ENCODE measurements around the gene CDH1. TPM values are rescaled to one million over a fixed set of nuclear protein-coding genes. Genes with fewer than 3 reads are reported as not detected.

The CDH1 gene
- total and polyA plus RNA-seq, 2 donors from 2014 or later: 47.0 to 149 TPM

DNA sequence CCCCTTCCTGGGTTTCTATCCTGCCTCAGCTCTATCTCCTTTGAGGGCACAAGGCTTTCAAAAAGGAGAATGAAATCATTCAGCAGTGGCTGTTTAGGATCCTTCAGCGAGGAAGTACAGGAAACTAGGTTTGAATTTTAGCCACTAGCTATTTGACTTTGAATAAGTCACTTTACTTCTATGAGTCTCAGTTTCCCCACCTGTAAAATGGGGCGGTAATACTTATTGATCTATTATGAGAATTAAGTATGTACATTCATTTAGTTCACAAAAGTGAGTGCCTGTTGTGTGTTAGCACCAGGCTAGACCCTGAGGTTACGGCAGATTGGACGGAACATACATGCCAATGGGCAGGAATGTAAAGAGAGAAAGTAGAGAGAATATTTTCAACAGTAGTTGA is 6.6 kb downstream of the CDH1 start:
- no peak for TF ChIP-seq CTCF (IDR thresholded peaks at IDR 0.05; ENCODE audit: borderline replicate concordance, extremely low read depth, insufficient read depth)
- no peak for FAIRE-seq
- H3K4me1 ChIP-seq (ENCODE audit: control insufficient read depth in 2 of 3, insufficient read depth in 2 of 3, low read depth in 1 of 3, low read length in 3 of 3): peaks cover 0 to 13% (median 11%) of the 10 kb centered on the region in 3 donors
- no peaks in the 10 kb centered on the region for H3K9me3 ChIP-seq (ENCODE audit: control insufficient read depth in 2 of 3, insufficient read depth in 1 of 3, low read length in 3 of 3)
- no peak for DNase-seq
- H3K9ac ChIP-seq (ENCODE audit: low read length in 3 of 3): no peak overlapping the region
- no peak overlapping the region for H3K4me3 ChIP-seq (ENCODE audit: low read length in 3 of 3)
- peak overlapping the region; percentile 55 to 75 for H3K27ac ChIP-seq (ENCODE audit: low read depth in 2 of 2, low read length in 2 of 2)
- H3K36me3 ChIP-seq (ENCODE audit: control insufficient read depth in 2 of 3, insufficient read depth in 3 of 3, low read length in 3 of 3): no peaks in the 10 kb centered on the region
- H3K27me3 ChIP-seq (ENCODE audit: control insufficient read depth, insufficient read depth, low read length): no peaks in the 10 kb centered on the region
- intact Hi-C loops (cut with DNase I): no loop called here

DNA sequence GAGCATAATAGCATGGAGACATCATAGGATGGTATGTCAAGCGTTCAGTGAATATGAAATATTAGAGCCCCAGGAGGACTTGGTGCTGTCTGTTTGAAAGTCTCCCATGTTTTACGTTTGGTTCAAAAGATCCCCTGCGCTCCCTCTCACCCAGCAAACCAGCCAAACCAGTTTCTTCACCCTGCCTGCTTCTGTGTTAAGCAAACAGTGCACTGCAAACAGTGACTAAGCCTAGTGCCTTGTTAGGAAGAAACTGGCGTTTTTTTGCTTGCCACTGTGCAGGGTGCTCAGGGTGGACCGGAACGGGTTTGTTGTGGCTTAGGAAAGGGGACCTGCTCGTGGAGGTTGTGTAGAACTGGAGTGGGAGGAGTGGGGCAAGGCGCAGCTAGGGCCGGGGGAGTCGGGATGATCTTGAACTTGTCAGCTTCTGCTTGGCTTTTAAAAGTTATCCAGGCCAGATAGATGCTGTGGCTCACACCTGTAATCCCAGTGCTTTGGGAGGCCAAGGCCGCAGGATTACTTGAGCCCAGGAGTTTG is 7.7 kb downstream of the CDH1 start:
- Histone ChIP-seq H3K4me3 (ENCODE audit: low read length in 3 of 3) (no peak overlapping the region), H3K36me3 (ENCODE audit: control insufficient read depth in 2 of 3, insufficient read depth in 3 of 3, low read length in 3 of 3) (no peaks in the 10 kb centered on the region), H3K27ac (ENCODE audit: low read depth in 2 of 2, low read length in 2 of 2) (peak overlapping the region; percentile 75 to 76), H3K27me3 (ENCODE audit: control insufficient read depth, insufficient read depth, low read length) (no peaks in the 10 kb centered on the region), H3K4me1 (ENCODE audit: control insufficient read depth in 2 of 3, insufficient read depth in 2 of 3, low read depth in 1 of 3, low read length in 3 of 3) (peaks cover 0 to 15% (median 11%) of the 10 kb centered on the region in 3 donors), H3K9ac (ENCODE audit: low read length in 3 of 3) (peak overlapping the region in 1 of 3 donors; percentile 10), H3K9me3 (ENCODE audit: control insufficient read depth in 2 of 3, insufficient read depth in 1 of 3, low read length in 3 of 3) (no peaks in the 10 kb centered on the region)
- DNase-seq: peak; percentile 68 to 89 (median 80)
- FAIRE-seq: no peak
- intact Hi-C loops (cut with DNase I): no loop called here
- TF ChIP-seq CTCF (IDR thresholded peaks at IDR 0.05; ENCODE audit: borderline replicate concordance, extremely low read depth, insufficient read depth): no peak

- FAIRE-seq: no peak
- DNase-seq: no peak
- Histone ChIP-seq H3K4me1 (ENCODE audit: control insufficient read depth in 2 of 3, insufficient read depth in 2 of 3, low read depth in 1 of 3, low read length in 3 of 3) (peaks cover 0 to 12% (median under 1%) of the 10 kb centered on the region in 3 donors), H3K9me3 (ENCODE audit: control insufficient read depth in 2 of 3, insufficient read depth in 1 of 3, low read length in 3 of 3) (no peaks in the 10 kb centered on the region), H3K27me3 (ENCODE audit: control insufficient read depth, insufficient read depth, low read length) (no peaks in the 10 kb centered on the region), H3K4me3 (ENCODE audit: low read length in 3 of 3) (no peak overlapping the region), H3K9ac (ENCODE audit: low read length in 3 of 3) (no peak overlapping the region), H3K27ac (ENCODE audit: low read depth in 2 of 2, low read length in 2 of 2) (no peak overlapping the region), H3K36me3 (ENCODE audit: control insufficient read depth in 2 of 3, insufficient read depth in 3 of 3, low read length in 3 of 3) (no peaks in the 10 kb centered on the region)
- intact Hi-C loops (cut with DNase I): no loop called here
- no peak for TF ChIP-seq CTCF (IDR thresholded peaks at IDR 0.05; ENCODE audit: borderline replicate concordance, extremely low read depth, insufficient read depth)
Measured at GRCh38 chr16:68746951-68747350, 9.9 kb downstream of the CDH1 start.

DNA sequence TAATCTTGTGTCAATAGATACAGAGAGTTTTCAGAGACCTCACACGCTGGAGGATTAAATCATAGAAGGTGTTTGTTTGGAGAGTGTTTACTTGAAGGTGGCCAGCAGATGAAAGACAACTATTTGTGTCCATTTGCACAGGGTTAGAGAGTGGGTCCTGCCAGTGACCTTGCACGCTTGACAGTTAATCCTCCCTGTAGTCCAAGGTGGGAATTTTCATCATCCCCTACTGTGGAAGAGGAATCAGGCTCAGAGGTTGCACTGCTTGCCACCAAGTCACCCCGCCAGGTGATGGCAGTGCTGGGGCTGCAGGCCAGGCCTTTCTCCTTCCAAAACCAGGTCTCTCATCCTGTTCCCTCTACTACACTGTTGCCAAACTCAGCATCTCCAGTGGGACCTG is 12.3 kb downstream of the CDH1 start:
- no peaks in the 10 kb centered on the region for H3K9me3 ChIP-seq (ENCODE audit: control insufficient read depth in 2 of 3, insufficient read depth in 1 of 3, low read length in 3 of 3)

More for the DNA sequence above, 12.3 kb downstream of the CDH1 start:
- DNase-seq: no peak
- Histone ChIP-seq H3K36me3 (ENCODE audit: control insufficient read depth in 2 of 3, insufficient read depth in 3 of 3, low read length in 3 of 3) (no peaks in the 10 kb centered on the region), H3K27me3 (ENCODE audit: control insufficient read depth, insufficient read depth, low read length) (no peaks in the 10 kb centered on the region), H3K4me3 (ENCODE audit: low read length in 3 of 3) (no peak overlapping the region), H3K27ac (ENCODE audit: low read depth in 2 of 2, low read length in 2 of 2) (no peak overlapping the region), H3K9ac (ENCODE audit: low read length in 3 of 3) (no peak overlapping the region), H3K4me1 (ENCODE audit: control insufficient read depth in 2 of 3, insufficient read depth in 2 of 3, low read depth in 1 of 3, low read length in 3 of 3) (peaks cover 0 to 8% (median 0%) of the 10 kb centered on the region in 3 donors)
- intact Hi-C loops (cut with DNase I): no loop called here
- no peak for TF ChIP-seq CTCF (IDR thresholded peaks at IDR 0.05; ENCODE audit: borderline replicate concordance, extremely low read depth, insufficient read depth)
- no peak for FAIRE-seq

Data from kidney (tissue), 14 donors.